Measurements from ENCODE around the gene PSMB7.

- TF ChIP-seq CTCF (IDR thresholded peaks at IDR 0.05) = no peak
- TF ChIP-seq ZFX (IDR thresholded peaks at IDR 0.05; ENCODE audit: borderline replicate concordance) = no peak
These were observed 58.4 kb downstream of the PSMB7 start for GRCh38 chr9:124356745-124357390.
